CD4-positive, alpha-beta T cell treated with Interleukin-17A for 1 hour (primary cell): ENCODE measurements around the gene TMEM120B.
"Not testable (repeated sequence)": the region's sequence is repeated elsewhere in the genome, so short reads cannot be mapped to it uniquely, and the experiment has no call there.

Experiments used
- DNase-seq: peaks from one replicate; pipeline ENCODE4 v3.0.0-alpha.2; 2020

Gene TMEM120B

DNA sequence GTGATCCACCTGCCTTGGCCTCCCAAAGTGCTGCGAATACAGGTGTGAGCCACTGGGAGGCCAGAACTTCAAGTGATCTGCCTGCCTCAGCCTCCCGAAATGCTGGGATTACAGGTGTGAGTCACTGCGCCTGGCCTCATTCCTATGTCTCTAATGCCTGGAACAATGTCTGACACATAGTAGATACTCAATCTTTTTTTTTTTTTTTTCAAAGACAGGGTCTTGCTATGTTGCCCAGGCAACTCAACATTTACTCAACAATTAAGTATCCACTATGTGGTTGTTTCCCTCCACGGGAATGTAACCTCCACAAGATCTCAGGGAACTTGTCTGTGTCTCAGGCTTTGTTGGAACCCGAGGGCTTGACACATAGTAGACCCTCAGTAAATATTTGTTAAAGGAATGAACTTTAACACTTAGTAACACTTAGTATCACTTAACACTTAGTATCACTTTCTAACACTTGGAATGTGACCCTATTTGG lies 3.0 kb upstream of the TMEM120B start:
- no peak for DNase-seq

DNA sequence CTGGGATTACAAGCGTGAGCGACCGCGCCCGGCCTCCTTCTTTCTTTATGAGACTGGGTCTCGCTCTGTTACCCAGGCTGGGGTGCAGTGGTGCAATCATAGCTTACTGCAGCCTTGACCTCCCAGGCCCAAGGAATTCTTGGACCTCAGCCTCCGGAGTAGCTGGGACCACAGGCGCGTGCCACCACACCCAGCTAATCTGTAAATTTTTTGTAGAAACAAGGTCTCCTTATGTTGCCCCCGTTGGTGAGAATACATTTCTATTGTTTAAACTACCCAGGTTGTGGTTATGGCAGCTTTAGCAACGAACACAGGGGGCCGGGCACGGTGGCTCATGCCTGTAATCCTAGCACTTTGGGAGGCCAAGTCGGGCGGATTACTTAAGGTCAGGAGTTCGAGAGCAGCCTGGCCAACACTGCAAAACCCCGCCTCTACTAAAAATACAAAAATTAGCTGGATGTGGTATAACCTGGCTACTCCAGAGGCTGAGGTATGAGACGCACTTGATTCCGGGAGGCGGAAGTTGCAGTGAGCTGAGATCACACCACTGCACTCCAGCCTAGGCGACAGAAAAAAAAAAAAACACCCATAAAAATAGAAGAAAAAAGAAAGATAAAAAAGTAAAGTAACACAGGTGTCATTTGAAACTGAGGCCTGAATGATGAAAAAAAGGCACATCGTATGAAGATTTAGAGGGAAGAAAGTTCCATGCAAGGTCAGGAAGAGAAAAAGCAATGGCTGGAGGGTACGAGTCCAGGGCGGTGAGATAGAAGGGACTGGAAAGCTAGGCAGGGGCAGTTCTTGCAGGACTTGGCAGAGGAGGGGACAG lies 977 bp upstream of the TMEM120B start:
- peak; percentile 43 for DNase-seq

DNA sequence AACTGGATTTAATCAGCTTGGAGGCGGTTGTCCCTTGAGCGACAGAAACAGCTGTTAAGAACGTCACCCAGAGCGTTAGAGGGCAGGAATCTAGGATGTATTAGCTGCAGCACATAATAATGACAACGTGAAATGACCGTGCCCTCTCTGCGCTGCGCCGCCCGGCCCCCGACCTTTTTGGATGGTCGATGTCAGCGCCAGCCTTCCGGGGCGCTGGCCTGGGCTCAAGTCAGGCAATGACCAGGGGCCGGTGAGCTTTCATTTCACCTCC lies 427 bp upstream of the TMEM120B start:
- peak; percentile 45 for DNase-seq

DNA sequence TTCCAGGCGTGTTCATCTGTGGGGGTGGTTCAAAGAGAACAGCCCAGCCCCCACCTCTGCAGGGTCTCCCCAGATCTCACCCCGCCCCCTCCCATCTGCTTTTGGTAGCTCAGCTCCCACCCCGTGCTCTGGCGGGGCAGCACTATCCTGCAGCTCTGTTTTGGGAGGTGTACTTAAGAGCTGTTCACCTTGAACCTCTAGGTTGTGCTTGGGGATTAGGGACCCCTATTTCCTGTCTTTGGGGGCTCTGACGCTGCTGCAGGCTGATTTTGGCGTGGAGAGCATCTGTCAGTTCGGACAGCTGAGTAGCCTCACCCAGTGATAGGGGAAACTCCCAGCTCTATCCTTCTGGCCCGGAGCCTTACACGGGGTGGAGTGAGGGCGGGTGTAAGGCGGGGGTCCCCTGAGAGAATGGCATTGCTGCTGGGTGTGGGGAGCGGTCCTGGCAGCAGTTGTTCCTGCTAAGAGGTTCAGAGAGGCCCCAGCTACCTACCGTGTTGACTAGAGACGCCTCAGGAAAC lies 765 bp downstream of the TMEM120B start:
- no peak for DNase-seq

DNA sequence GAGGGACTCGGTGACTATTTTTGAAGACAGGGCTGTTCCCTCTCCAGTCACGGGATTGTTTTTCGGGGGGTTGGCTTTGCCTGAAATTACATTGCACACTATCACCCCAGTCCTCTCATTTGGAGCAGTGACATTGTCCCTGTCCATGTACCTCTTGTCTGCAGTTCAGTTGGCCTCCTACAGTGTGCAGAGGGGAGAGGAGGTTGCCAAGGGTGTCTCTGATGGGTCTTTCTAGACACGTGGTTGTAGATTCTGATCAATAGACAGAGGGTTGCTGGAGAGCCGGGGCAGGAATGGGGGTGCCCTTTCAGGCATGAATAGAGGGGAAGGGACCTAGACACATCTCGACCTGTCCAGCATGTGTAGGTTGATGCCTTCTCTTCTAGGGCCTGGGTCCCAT lies 1.2 kb downstream of the TMEM120B start:
- no peak for DNase-seq

DNA sequence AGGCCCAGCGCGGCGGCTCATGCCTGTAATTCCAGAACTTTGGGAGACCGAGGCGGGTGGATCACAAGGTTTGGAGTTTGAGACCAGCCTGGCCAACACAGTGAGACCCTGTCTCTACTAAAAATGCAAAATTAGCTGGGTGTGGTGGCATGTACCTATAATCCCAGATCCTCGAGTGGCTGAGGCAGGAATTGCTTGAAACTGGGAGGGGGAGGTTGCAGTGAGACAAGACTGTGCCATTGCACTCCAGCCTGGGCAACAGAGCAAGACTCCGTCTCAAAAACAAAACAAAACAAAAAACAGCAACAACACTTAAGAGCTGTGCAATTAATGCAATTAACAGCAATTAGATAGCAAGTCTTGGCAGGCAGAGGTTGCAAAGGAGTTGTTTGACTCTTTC lies 2.5 kb downstream of the TMEM120B start:
- DNase-seq, result not testable (repeated sequence)

DNA sequence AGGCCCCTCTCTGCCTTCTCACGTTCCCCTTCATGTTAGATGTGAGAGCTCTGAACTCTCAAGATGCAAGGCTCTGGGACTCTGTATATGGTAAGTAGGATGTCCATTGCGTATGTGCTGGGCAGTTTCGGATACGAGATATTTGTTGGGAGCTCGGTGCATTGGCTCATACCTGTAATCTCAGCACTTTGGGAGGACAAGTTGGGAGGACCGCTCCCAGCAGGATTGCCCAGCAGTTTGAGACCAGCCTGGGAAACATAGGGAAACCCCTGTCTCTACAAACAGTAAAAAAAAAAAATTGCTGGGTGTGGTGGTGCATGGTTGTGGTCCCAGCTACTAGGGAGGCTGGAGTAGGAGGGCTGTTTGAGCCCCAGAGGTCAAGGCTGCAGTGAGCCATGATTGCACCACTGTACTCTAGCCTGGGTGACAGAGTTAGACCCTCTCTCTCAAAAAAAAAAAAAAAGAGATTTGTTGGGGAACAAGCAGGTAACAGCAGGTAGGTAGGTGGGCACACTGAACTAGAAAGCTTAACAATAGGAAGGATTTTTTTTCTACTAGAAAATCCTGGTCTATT lies 3.4 kb downstream of the TMEM120B start:
- no peak for DNase-seq

DNA sequence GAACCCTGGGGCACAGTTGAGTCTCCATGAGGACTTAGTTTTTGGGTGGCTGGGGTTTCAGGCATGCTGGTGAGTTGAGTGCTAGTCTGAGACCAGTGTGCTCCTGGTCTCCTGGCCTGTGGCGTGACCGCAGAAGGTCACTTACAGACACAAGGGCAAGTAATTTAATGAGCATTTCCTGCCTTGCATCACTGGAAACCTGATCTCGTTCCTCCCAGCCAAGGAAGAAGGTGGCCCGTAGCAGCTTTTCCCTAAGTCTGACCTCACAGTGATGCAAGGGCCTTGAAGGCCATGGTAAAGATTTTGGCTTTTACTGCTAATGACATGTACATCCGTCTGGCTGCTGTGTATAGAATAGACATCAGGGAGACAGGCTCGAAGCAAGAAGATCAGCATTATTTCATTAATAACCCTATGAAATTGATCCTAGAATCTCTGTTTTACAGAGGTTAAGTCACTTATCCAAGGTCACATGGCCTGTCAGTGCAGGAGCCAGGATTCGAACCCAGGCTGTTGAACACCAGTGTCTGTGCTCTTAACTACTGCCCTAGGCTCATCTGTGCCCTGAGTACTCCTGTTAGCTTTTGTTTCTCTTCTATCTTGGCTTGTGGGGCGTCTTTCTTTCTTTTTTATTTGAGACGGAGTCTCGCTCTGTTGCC lies 4.6 kb downstream of the TMEM120B start:
- DNase-seq, result no peak

DNA sequence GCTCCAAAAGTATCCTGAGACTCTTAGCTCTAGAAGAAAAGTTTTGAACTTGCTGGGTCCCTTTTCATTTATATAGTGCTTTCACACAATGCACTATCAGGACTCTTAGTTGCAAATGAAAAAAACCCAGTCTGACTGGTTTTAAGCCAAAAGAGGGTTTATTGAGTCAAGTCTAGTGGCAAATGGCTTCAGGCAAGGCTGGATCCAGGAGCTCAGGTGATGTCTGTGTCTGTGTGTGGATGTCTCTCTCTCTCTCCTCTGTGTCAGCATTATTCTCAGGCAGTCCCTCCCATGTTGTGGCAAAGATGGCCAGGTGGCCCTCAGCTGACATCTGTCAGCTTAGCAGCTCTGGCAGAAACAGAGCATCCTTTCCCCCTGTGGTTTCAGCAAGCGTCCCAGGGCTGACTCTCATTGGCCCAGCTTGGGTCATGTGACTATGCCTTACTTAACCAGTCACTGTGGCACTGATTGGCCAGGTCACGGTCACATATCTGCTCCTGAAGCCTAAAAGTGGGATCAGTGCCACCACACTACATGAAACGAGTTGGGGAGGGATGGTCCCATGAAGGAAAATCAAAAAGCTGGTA lies 6.2 kb downstream of the TMEM120B start:
- no peak for DNase-seq

DNA sequence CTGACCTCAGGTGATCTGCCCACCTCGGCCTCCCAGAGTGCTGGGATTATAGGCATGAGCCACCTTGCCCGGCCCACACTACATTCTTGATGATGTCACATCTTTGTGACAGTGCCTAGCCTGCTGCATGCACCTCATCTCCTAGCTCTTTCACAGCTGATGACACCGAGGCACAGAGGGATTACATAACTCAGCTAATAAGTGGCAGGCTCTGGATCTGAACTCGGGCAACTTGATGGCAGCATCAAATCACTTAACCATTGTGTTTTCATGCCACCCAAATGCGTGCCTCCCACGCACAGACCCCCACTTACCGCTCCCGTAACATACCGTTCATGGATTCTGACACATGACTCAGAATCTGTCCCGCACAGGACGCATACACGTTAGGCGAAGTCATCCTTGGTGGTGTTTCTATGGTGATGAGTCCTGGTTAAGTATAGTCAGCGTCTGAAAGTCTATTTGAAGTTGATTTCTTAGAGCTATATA lies 7.4 kb downstream of the TMEM120B start:
- DNase-seq, result no peak

DNA sequence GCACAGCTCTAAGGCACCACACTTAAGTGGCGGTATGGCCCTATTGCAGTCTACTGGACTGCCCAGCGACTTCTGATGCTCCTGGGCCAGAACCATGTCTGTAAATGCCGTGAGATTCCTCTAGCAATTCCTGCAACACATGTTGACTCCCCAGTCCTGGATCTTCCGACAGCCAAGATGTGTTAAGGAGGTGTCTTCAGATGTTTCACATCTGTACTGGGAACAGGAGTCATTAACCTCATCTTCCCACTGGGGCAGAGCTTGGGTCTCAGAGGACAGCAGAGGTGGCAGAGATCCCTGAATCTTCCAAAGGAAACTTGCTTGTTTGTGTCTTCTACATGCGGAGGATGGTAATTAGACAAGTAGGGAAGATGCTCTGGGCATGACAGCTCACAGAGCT lies 8.2 kb downstream of the TMEM120B start:
- no peak for DNase-seq

DNA sequence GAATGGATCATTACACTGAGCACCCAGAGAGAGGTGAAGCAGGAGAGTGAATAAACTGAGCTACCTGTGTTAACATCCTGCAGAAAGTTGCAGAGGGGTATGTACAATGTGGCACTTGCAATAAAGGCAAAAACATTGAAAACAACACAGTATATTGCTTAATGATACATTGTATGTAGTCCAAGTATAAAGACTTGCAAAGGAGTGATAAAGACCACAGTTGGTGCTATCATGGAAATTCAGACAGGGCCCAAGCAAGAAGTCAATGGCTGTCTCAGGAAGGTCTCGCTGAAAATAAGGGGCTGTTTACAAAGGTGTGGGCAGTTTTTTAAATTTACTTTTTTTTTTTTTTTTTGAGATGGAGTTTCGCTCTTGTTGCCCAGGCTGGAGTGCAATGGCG lies 10.0 kb downstream of the TMEM120B start:
- no peak for DNase-seq

DNA sequence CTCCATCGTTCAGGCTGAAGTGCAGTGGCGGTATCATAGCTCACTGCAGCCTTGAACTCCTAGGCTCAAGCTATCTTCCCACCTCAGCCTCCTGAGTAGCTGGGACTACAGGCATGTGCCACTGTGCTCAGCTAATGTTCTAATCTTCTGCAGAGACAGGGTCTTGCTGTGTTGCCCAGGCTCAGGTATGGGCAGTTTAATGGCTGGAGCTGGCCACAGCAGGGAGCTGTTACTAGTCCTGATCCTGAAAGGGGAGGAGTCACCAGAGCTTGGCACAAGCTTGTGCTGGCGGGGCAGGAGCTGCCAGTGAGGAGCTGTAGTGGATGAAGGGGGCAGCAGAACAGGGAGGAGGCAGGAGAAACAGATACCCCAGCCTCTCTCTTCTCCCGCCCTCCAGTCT lies 10.6 kb downstream of the TMEM120B start:
- no peak for DNase-seq

DNA sequence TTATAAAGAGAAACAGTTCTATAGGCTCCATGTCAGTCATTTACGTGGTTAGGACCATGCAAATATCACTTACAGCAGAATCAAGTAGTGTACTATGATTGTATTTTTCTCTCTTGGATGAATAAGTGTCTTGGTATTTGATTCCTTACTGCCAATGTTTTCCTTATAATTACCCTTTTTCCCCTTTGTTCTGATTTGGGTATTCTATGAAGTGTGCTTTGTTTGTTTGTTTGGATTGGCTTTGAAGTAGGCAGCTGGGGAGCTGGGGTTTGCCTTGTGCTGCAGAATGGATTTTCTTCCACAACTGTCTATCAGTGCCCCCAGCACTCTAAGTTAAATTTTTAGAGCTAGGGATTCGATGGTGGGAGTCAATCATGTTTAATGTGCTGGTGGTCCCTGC lies 12.4 kb downstream of the TMEM120B start:
- no peak for DNase-seq

DNA sequence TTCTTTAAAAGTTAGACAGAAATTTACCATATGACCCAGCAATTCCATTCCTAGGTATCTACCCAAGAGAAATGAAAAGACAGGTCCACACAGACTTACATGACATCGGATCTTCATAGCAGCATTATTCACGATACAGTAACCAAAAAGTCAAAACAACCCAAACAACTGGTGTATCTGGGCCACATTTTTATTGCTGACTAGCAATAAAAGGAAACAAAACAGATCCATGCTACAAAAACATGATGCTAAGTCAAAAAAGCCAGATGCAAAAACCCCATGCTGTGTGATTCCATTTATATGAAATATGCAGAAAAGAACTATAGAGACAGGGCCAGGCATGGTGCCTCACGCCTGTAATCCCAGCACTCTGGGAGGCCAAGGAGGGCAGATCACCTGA lies 12.9 kb downstream of the TMEM120B start:
- DNase-seq, result no peak

DNA sequence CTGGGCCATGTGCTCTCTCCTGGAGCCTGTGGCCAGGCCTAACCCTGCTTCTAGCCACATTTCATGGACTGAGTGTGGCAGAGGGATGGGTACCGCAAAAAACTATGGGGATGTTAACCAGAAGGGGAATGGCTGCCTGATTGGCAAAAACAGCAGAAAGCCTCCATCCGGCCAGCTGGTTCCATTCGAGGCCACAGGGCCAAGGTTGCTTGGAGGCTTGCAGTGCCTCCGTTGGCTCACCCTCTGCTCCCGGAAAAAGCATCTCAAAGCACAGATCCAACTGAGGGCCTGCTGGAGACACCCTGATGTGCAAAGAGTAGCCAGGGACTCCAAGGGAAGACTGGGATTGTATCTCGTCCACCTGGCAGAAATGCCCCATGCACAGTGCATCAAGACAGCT lies 16.5 kb downstream of the TMEM120B start:
- DNase-seq, result no peak

DNA sequence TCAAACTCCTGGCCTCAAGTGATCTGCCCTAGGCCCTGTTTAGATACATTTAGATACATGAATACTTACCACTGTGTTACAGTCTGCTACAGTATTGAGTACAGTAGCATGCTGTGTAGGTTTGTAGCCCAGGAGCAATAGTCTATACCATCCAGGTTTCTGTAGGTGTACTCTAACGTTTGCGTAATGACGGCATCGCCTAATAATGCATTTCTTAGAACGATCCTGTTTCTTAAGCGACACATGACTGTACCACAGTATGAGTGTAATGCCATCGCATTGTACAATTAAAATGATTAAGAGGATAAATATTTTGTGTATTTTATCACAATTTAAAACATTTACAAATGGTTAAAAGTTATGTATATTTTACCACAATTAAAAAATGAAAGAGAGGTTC lies 18.9 kb downstream of the TMEM120B start:
- no peak for DNase-seq

DNA sequence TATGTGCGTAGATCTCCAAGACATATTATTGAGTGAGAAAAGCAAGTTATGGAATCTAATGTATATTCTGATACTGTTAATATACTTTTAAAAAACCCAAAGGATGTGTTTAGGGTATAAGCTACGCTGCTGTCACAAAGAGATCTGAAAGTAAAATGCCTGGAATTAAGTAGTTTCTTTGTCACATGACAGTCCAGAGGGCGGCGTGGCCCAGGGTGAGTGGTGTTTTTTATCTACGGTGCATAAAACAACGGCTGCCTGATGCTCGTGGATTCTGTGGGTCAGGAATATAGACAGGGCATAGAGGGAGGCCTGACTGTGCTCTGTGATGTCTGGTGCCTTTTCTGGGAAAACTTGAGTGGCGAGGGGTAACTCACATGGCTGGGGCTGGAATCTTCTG lies 21.3 kb downstream of the TMEM120B start:
- no peak for DNase-seq

DNA sequence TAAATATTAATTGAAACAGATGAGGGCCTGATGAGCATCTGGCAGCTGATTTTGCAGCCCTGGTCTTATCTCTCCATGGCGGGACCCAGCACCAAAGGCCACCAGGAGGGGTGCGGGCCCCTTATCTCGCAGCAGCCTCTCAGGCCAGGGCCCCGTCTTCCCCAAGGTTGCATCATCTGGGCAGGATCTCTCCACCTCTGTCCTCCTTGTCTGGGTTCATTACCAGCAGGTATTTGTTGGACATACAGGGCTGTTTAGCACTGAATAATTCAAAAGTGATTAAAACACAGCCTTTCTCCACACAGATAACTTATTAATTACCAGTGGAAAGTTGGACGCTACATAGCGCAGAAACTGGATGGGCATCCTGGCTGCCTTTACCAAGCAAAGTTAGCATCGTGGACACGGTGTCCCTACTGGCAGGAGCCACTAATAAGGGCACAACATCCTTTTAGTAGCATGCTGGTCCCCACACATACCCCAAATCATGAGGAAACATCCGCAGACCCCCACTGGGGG lies 25.8 kb downstream of the TMEM120B start:
- DNase-seq, result no peak

DNA sequence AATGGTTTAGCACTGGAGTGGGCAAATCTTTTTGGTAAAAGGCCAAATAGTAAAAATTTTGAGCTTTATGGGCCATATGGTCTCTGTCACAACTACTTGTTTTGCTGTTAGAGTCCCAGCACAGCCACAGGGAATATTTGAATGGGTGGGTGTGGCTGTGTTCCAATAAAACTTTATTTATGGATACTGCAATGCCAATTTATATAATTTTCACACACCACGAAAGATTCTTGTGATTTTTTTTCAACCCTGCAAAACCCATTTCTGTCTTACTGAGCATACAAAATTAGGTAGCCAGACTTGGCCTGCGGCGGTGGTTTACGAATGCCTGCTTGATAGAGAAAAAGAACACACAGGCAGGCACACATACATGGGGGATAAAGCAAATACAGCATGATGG lies 28.3 kb downstream of the TMEM120B start:
- DNase-seq, result no peak

DNA sequence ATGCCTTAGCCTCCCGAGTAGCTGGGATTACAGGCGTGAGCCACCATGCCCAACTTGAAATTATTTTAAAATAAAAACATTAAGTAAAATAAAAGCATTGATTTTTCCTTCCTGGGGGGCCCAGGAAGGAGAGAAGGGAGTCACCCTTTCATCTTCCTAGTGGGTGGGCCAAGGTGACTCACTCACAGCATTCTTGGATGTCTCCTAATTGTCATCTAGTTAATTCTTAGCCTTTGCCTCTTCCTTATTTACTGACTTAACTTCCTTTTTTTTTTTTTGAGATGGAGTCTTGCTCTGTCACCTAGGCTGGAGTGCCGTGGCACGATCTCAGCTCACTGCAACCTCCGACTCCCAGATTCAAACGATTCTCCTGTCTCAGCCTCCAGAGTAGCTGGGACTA lies 29.2 kb downstream of the TMEM120B start:
- DNase-seq, result no peak

DNA sequence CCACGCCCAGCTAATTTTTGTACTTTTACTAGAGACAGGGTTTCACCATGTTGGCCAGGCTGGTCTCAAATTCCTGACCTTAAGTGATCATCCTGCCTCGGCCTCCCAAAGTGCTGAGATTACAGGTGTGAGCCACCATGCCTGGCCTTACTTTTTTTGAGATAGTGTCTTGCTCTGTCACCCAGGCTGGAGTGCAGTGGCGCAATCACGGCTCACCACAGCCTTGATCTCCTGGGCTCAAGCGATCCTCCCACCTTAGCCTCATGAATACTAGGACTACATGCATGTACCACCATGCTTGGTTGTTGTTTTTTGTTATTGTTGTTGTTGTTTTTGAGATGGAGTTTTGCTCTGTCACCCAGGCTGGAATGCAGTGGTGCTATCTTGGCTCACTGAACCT lies 33.0 kb downstream of the TMEM120B start:
- DNase-seq, result not testable (repeated sequence)

DNA sequence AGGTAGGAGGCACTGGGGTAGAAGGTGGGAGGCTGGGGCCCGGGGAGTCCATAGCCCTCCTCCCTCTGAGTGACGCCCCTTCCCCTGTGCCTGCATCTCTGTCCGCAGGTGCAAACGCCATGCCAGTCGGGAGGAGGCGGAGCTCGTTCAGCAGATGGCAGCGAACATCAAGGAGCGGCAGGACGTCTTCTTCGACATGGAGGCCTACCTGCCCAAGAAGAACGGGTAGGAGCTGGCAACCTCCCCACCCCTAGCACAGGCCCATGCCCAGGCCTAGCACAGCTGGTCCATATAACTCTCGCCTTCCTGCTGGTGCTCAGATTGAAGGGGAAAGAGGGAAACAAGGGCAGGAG lies 35.6 kb downstream of the TMEM120B start:
- DNase-seq, result no peak
